Liver (tissue), 9 donors: ENCODE measurements around the gene PLEKHA6. TPM values are rescaled to one million over a fixed set of nuclear protein-coding genes. Genes with fewer than 3 reads are reported as not detected.

Experiments used
- DNase-seq: peaks from one replicate; pipeline ENCODE4 v3.0.0-alpha.2; 2017; ENCODE audit warnings: low spot score
- H3K27ac ChIP-seq, 2 donors: one replicate each; pipeline ENCODE4 v1.7.0; 2013; ENCODE audit warnings: inconsistent platforms in 2 of 2, low read length in 2 of 2, control low read depth in 1 of 2, low read depth in 1 of 2, mild to moderate bottlenecking in 1 of 2
- H3K27me3 ChIP-seq, 4 donors: one replicate each; pipeline versions ENCODE4 v1.6.1 to v1.7.0; 2013; ENCODE audit warnings: low read length in 3 of 4, inconsistent platforms in 1 of 4, mild to moderate bottlenecking in 1 of 4, moderate library complexity in 1 of 4; ENCODE audit not compliant: control insufficient read depth in 4 of 4, insufficient read depth in 4 of 4
- H3K36me3 ChIP-seq, 4 donors: one replicate each; pipeline versions ENCODE4 v1.6.1 to v1.7.0; 2013; ENCODE audit warnings: low read length in 3 of 4, mild to moderate bottlenecking in 3 of 4, low read depth in 1 of 4, moderate library complexity in 1 of 4; ENCODE audit not compliant: control insufficient read depth in 4 of 4, insufficient read depth in 3 of 4
- H3K4me1 ChIP-seq, 4 donors: one replicate each; pipeline versions ENCODE4 v1.6.1 to v1.7.0; 2013; ENCODE audit warnings: low read length in 3 of 4, mild to moderate bottlenecking in 3 of 4, moderate library complexity in 1 of 4; ENCODE audit not compliant: control insufficient read depth in 4 of 4, insufficient read depth in 4 of 4
- H3K4me3 ChIP-seq, 3 donors: one replicate each; pipeline versions ENCODE4 v1.6.1 to v1.7.0; 2013; ENCODE audit warnings: low read length in 3 of 3, control low read depth in 1 of 3, low read depth in 1 of 3, mild to moderate bottlenecking in 1 of 3
- H3K9ac ChIP-seq, 2 donors: one replicate each; pipeline ENCODE4 v1.7.0; 2013; ENCODE audit warnings: low read length in 2 of 2, mild to moderate bottlenecking in 2 of 2, moderate library complexity in 2 of 2, control low read depth in 1 of 2, low read depth in 1 of 2
- H3K9me3 ChIP-seq, 4 donors: one replicate each; pipeline versions ENCODE4 v1.6.1 to v1.7.0; 2013; ENCODE audit warnings: low read length in 3 of 4; ENCODE audit not compliant: control insufficient read depth in 4 of 4
- ATF3 ChIP-seq: IDR thresholded peaks from 2 replicates; pipeline ENCODE4 v1.6.1; 2016; ENCODE audit warnings: antibody characterized with exemption
- CTCF ChIP-seq: fragments of 150-350 bp; IDR thresholded peaks from 2 replicates; pipeline ENCODE4 v1.5.1; 2017; ENCODE audit warnings: improper control_type of control experiment, low read depth, low read length; ENCODE audit not compliant: missing input control
- EGR1 ChIP-seq, 2 donors: IDR thresholded peaks; 2 replicates each; pipeline ENCODE4 v1.6.1; 2016 to 2018; ENCODE audit warnings: antibody characterized with exemption in 2 of 2, low read depth in 2 of 2
- FOXA1 ChIP-seq: IDR thresholded peaks from 2 replicates; pipeline ENCODE4 v1.6.1; 2016; ENCODE audit warnings: antibody characterized with exemption
- FOXA2 ChIP-seq: IDR thresholded peaks from 2 replicates; pipeline ENCODE4 v1.6.1; 2016; ENCODE audit warnings: antibody characterized with exemption
- GABPA ChIP-seq, 2 donors: IDR thresholded peaks in 1 of 2; conservative IDR thresholded peaks in 1 of 2; 2 replicates each; pipeline ENCODE4 v1.6.1; 2016; ENCODE audit warnings: antibody characterized with exemption in 2 of 2, mild to moderate bottlenecking in 1 of 2, moderate library complexity in 1 of 2
- HNF4A ChIP-seq, 2 donors: conservative IDR thresholded peaks; 2 replicates each; pipeline ENCODE4 v1.6.1; 2016; ENCODE audit warnings: antibody characterized with exemption in 2 of 2, mild to moderate bottlenecking in 2 of 2
- HNF4G ChIP-seq: IDR thresholded peaks from 2 replicates; pipeline ENCODE4 v1.6.1; 2016; ENCODE audit warnings: antibody characterized with exemption
- JUND ChIP-seq, 2 donors: IDR thresholded peaks; 2 replicates each; pipeline ENCODE4 v1.6.1; 2016; ENCODE audit warnings: antibody characterized with exemption in 2 of 2
- NR2F2 ChIP-seq: IDR thresholded peaks from 2 replicates; pipeline ENCODE4 v1.6.1; 2016; ENCODE audit warnings: antibody characterized with exemption
- RAD21 ChIP-seq, 2 donors: IDR thresholded peaks; 2 replicates each; pipeline ENCODE4 v1.6.1; 2016; ENCODE audit warnings: antibody characterized with exemption in 2 of 2, mild to moderate bottlenecking in 2 of 2
- REST ChIP-seq: IDR thresholded peaks from 2 replicates; pipeline ENCODE4 v1.6.1; 2016; ENCODE audit warnings: antibody characterized with exemption, mild to moderate bottlenecking
- RXRA ChIP-seq, 2 donors: IDR thresholded peaks; 2 replicates each; pipeline ENCODE4 v1.6.1; 2017 to 2018; ENCODE audit warnings: antibody characterized with exemption in 2 of 2, mild to moderate bottlenecking in 1 of 2
- SP1 ChIP-seq: IDR thresholded peaks from 2 replicates; pipeline ENCODE4 v1.6.1; 2018; ENCODE audit warnings: antibody characterized with exemption, mild to moderate bottlenecking
- TAF1 ChIP-seq: conservative IDR thresholded peaks from 2 replicates; pipeline ENCODE4 v1.6.1; 2016; ENCODE audit warnings: antibody characterized with exemption, mild to moderate bottlenecking
- YY1 ChIP-seq: IDR thresholded peaks from 2 replicates; pipeline ENCODE4 v1.6.1; 2016; ENCODE audit warnings: antibody characterized with exemption, mild to moderate bottlenecking
- WGBS: extraction: QIAGEN DNeasy Blood & Tissue Kit; methylation state at CpG from one replicate; pipeline ENCODE4 v1.1.7; 2013; 5-methylcytosine and 5-hydroxymethylcytosine counted together
- polyA plus RNA-seq, 2 donors: library from polyadenylated mRNA; stranded (reverse) in 1 of 2; unstranded in 1 of 2; fragments of 200-250 nt in 1 of 2; fragments of >200 nt in 1 of 2; fragmentation: Nextera tagmentation in 1 of 2; extraction: Ambion mirVana in 1 of 2; gene quantifications; one replicate each; pipeline versions ENCODE4 v1.2.1 to v1.2.3, GENCODE V29; 2013 to 2015
- total RNA-seq, 2 donors: library from RNA; depleted of rRNA; stranded (reverse); fragments of >200 nt; gene quantifications; one replicate each; pipeline ENCODE4 v1.2.3, GENCODE V29; 2014
- TF ChIP-seq, protein P1 (sequence below): IDR thresholded peaks from 2 replicates; pipeline ENCODE4 v1.6.1; 2016; ENCODE audit warnings: antibody characterized with exemption
- TF ChIP-seq, protein P2 (sequence below): IDR thresholded peaks from 2 replicates; pipeline ENCODE4 v1.6.1; 2016; ENCODE audit warnings: antibody characterized with exemption
- donor health status: healthy.
- donor health status: healthy.
- donor health status: healthy.
- donor health status: healthy.
- donor health status: healthy.

Gene PLEKHA6
- total and polyA plus RNA-seq, 4 donors, result 5.3 to 12.8 (median 7.6) TPM

DNA sequence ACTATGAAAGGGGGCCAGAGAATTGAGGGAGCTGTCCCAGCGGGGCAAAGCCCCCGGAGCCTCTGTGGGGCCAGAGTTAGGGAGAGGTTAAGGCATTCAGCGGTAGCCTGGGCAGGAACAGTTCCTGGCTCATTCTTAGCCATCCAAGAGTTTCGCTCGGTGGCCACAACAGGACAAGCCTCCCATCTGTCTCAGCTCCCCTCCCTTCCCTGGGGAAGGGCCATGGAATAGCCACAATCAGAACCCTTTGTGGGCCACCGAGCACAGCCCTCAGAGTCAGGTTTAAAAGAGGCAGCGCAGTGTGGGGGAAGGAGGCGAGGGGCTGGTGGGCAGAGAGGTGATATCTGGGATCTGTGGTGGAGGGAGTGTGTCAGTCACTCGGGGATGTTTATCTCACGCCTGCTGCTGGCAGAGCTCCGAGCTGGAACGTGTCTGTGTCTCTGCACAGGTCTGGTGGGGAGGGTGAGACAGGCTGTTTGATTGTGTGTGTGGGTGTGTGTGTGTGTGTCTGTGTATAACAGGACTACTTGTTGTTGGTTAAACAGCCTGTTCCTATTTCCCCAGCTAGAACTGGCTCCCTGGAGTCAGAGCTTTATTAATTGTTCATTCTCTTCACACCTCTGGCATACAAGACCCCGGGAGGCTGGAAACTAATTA is 96.3 kb downstream of the PLEKHA6 start:
- peaks cover 3 to 6% (median 5%) of the 10 kb centered on the region in 4 donors for H3K36me3 ChIP-seq
- no peaks in the 10 kb centered on the region for H3K27me3 ChIP-seq
- H3K4me3 ChIP-seq, result no peak overlapping the region
- 70% methylated on average over 13 of the region's 13 CpGs for WGBS
- TF ChIP-seq FOXA2, result no peak
- TF ChIP-seq NR2F2, result no peak
- no peak for TF ChIP-seq TAF1
- TF ChIP-seq HNF4G, result no peak
- no peak for TF ChIP-seq REST
- no peak for TF ChIP-seq RXRA (IDR thresholded peaks at IDR 0.05)
- TF ChIP-seq SP1, result no peak
- TF ChIP-seq EGR1 (IDR thresholded peaks at IDR 0.05; ENCODE audit: low read depth in 2 of 2), result no peak
- TF ChIP-seq, protein P1, sequence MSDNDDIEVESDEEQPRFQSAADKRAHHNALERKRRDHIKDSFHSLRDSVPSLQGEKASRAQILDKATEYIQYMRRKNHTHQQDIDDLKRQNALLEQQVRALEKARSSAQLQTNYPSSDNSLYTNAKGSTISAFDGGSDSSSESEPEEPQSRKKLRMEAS, result no peak
- TF ChIP-seq RAD21 (IDR thresholded peaks at IDR 0.05), result no peak
- no peaks in the 10 kb centered on the region for H3K9me3 ChIP-seq
- no peak overlapping the region for H3K9ac ChIP-seq
- H3K4me1 ChIP-seq, result peaks cover 30 to 80% (median 71%) of the 10 kb centered on the region in 4 donors
- H3K27ac ChIP-seq, result peak overlapping the region; percentile 31 to 68
- DNase-seq, result peak; percentile 47

- H3K27me3 ChIP-seq, result no peaks in the 10 kb centered on the region
- no peak overlapping the region for H3K9ac ChIP-seq
- 94% methylated on average over 13 of the region's 13 CpGs for WGBS
- no peak for TF ChIP-seq FOXA1
- no peak for TF ChIP-seq NR2F2
- no peak for TF ChIP-seq RAD21 (IDR thresholded peaks at IDR 0.05)
- TF ChIP-seq, protein P1, result no peak
- TF ChIP-seq YY1, result no peak
- TF ChIP-seq, protein P2, sequence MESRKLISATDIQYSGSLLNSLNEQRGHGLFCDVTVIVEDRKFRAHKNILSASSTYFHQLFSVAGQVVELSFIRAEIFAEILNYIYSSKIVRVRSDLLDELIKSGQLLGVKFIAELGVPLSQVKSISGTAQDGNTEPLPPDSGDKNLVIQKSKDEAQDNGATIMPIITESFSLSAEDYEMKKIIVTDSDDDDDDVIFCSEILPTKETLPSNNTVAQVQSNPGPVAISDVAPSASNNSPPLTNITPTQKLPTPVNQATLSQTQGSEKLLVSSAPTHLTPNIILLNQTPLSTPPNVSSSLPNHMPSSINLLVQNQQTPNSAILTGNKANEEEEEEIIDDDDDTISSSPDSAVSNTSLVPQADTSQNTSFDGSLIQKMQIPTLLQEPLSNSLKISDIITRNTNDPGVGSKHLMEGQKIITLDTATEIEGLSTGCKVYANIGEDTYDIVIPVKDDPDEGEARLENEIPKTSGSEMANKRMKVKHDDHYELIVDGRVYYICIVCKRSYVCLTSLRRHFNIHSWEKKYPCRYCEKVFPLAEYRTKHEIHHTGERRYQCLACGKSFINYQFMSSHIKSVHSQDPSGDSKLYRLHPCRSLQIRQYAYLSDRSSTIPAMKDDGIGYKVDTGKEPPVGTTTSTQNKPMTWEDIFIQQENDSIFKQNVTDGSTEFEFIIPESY, result no peak
- TF ChIP-seq REST, result no peak
- no peak for TF ChIP-seq SP1
- no peak for TF ChIP-seq GABPA (IDR thresholded peaks at IDR 0.05 in 1 of 2, conservative IDR thresholded peaks at IDR 0.05 in 1 of 2)
- no peak for TF ChIP-seq JUND (IDR thresholded peaks at IDR 0.05)
- no peak for TF ChIP-seq FOXA2
- no peak for TF ChIP-seq HNF4A (conservative IDR thresholded peaks at IDR 0.05)
- TF ChIP-seq EGR1 (IDR thresholded peaks at IDR 0.05; ENCODE audit: low read depth in 2 of 2), result no peak
- no peak for TF ChIP-seq TAF1
- no peak for TF ChIP-seq CTCF
- TF ChIP-seq HNF4G, result no peak
- TF ChIP-seq RXRA (IDR thresholded peaks at IDR 0.05), result no peak
- no peak for TF ChIP-seq ATF3
- H3K9me3 ChIP-seq, result no peaks in the 10 kb centered on the region
- peaks cover 3 to 6% (median 5%) of the 10 kb centered on the region in 4 donors for H3K36me3 ChIP-seq
- DNase-seq, result no peak
- no peak overlapping the region for H3K4me3 ChIP-seq
- peak overlapping the region; percentile 7 to 72 for H3K27ac ChIP-seq
- H3K4me1 ChIP-seq, result peaks cover 26 to 73% (median 65%) of the 10 kb centered on the region in 4 donors
Observed at GRCh38 chr1:204262506-204263253, 97.0 kb downstream of the PLEKHA6 start.
